Activated B cell treated with CpG ODN at 0.5 μM for 24 hours (primary cell): ENCODE data around the gene ARHGAP15. TPM values are rescaled to one million over a fixed set of nuclear protein-coding genes. Genes with fewer than 3 reads are reported as not detected.

Experiments used
- ATAC-seq: fragments of 200-7000 bp; cut with Tn5 transposase; one replicate; pipeline ENCODE4 v1.10.0; 2021; ENCODE audit warnings: low read depth, mild to moderate bottlenecking, moderate library complexity
- CTCF ChIA-PET: fragments of 350-600 bp; sonication (Branson Sonifier 250); formaldehyde crosslinking; loops from one replicate; lab custom pipeline; 2021; ENCODE audit warnings: antibody characterized with exemption; lab: Charles Lee
- POLR2A ChIA-PET: fragments of 350-600 bp; sonication (Branson Sonifier 250); formaldehyde crosslinking; loops from one replicate; lab custom pipeline; 2021; ENCODE audit warnings: antibody characterized with exemption; lab: Charles Lee
- DNase-seq: peaks from one replicate; pipeline ENCODE4 v3.0.0; 2022
- H3K27ac Mint-ChIP-seq: one replicate; pipeline ENCODE4 v1.8.0; 2020; ENCODE audit warnings: mixed read lengths
- H3K27me3 Mint-ChIP-seq: one replicate; pipeline ENCODE4 v1.8.0; 2021; ENCODE audit warnings: mixed read lengths
- H3K36me3 Mint-ChIP-seq: one replicate; pipeline ENCODE4 v1.8.0; 2021; ENCODE audit warnings: low read depth, mixed read lengths
- H3K4me1 Mint-ChIP-seq: one replicate; pipeline ENCODE4 v1.8.0; 2021; ENCODE audit warnings: mixed read lengths
- H3K4me3 Mint-ChIP-seq: one replicate; pipeline ENCODE4 v1.8.0; 2020; ENCODE audit warnings: mild to moderate bottlenecking, mixed read lengths
- H3K9me3 Mint-ChIP-seq: one replicate; pipeline ENCODE4 v1.8.0; 2020; ENCODE audit warnings: mixed read lengths
- CTCF ChIP-seq: fragments of 200-600 bp; IDR thresholded peaks from one replicate; pipeline ENCODE4 v1.8.0; 2022; ENCODE audit warnings: antibody characterized with exemption, mild to moderate bottlenecking
- intact Hi-C: fragments of 100-400 bp; cut with micrococcal nuclease; formaldehyde crosslinking; loops from one replicate; pipeline ENCODE4 v1.15.1; 2024
- total RNA-seq: library from RNA; stranded (reverse); gene quantifications from 2 replicates; pipeline ENCODE4 v1.2.3, GENCODE V29; 2022

ARHGAP15 gene
- total RNA-seq, 1 donor from 2014 or later: 112 TPM

- no peak overlapping the region for H3K27ac Mint-ChIP-seq
- no peaks in the 10 kb centered on the region for H3K9me3 Mint-ChIP-seq
- POLR2A ChIA-PET: no interaction called here
- peaks cover 3% of the 10 kb centered on the region for H3K4me1 Mint-ChIP-seq
- ATAC-seq (no peak), DNase-seq (no peak)
- TF ChIP-seq CTCF: no peak
- H3K4me3 Mint-ChIP-seq: no peak overlapping the region
- CTCF ChIA-PET: no interaction called here
- no peaks in the 10 kb centered on the region for H3K27me3 Mint-ChIP-seq
- H3K36me3 Mint-ChIP-seq: peaks cover 50% of the 10 kb centered on the region
- intact Hi-C loops: no loop called here
Observed at GRCh38 chr2:143679617-143680016, 550.4 kb downstream of the ARHGAP15 start.

- Mint-ChIP-seq H3K27ac (no peak overlapping the region), H3K9me3 (no peaks in the 10 kb centered on the region), H3K4me3 (no peak overlapping the region), H3K27me3 (no peaks in the 10 kb centered on the region), H3K4me1 (peaks cover 3% of the 10 kb centered on the region), H3K36me3 (peaks cover 40% of the 10 kb centered on the region)
- ChIA-PET CTCF (no interaction called here), POLR2A (no interaction called here)
- no peak for ATAC-seq
- TF ChIP-seq CTCF: no peak
- intact Hi-C loops: no loop called here
- no peak for DNase-seq
Observed at GRCh38 chr2:143680885-143681405, 551.7 kb downstream of the ARHGAP15 start.

GRCh38 chr2:143682436-143683055 is 553.3 kb downstream of the ARHGAP15 start:
- no peak overlapping the region for H3K4me3 Mint-ChIP-seq
- H3K36me3 Mint-ChIP-seq: peaks cover 30% of the 10 kb centered on the region
- intact Hi-C loops: no loop called here
- no peaks in the 10 kb centered on the region for H3K9me3 Mint-ChIP-seq
- no peak overlapping the region for H3K27ac Mint-ChIP-seq
- no peaks in the 10 kb centered on the region for H3K27me3 Mint-ChIP-seq
- ChIA-PET POLR2A (no interaction called here), CTCF (no interaction called here)
- TF ChIP-seq CTCF: no peak
- H3K4me1 Mint-ChIP-seq: no peaks in the 10 kb centered on the region
- DNase-seq: no peak
- ATAC-seq: no peak

GRCh38 chr2:143683977-143684376 is 554.8 kb downstream of the ARHGAP15 start:
- Mint-ChIP-seq H3K27ac (no peak overlapping the region), H3K36me3 (peaks cover 34% of the 10 kb centered on the region), H3K4me3 (no peak overlapping the region), H3K27me3 (no peaks in the 10 kb centered on the region), H3K9me3 (no peaks in the 10 kb centered on the region), H3K4me1 (no peaks in the 10 kb centered on the region)
- DNase-seq (no peak), ATAC-seq (no peak)
- TF ChIP-seq CTCF: no peak
- ChIA-PET POLR2A (no interaction called here), CTCF (no interaction called here)
- intact Hi-C loops: no loop called here

- intact Hi-C loops: no loop called here
- Mint-ChIP-seq H3K27ac (no peak overlapping the region), H3K36me3 (peaks cover 34% of the 10 kb centered on the region), H3K4me1 (no peaks in the 10 kb centered on the region), H3K27me3 (no peaks in the 10 kb centered on the region), H3K9me3 (no peaks in the 10 kb centered on the region), H3K4me3 (no peak overlapping the region)
- no peak for TF ChIP-seq CTCF
- POLR2A ChIA-PET: no interaction called here
- no peak for ATAC-seq
- no peak for DNase-seq
- CTCF ChIA-PET: interaction anchor here (1.0 kb wide), 1 partner anchor 10 kb away, joined by 3 read pairs; no protein-coding TSS in a partner anchor
Observed at GRCh38 chr2:143684551-143685320, 555.5 kb downstream of the ARHGAP15 start.
